GM12865 (cell line): ENCODE measurements around the gene XAGE3.

Experiments used
- DNase-seq: peaks from one replicate; pipeline ENCODE4 v3.0.0; 2010; ENCODE audit warnings: low read depth
- H3K4me3 ChIP-seq: 2 replicates; pipeline ENCODE4 v1.5.1; 2011; ENCODE audit warnings: mild to moderate bottlenecking, low read depth, low read length, control low read depth
- CTCF ChIP-seq: IDR thresholded peaks from 2 replicates; pipeline ENCODE4 v1.5.1; 2011; ENCODE audit warnings: low read length, control low read depth, low read depth, inconsistent platforms; ENCODE audit not compliant: insufficient read depth; ENCODE audit errors: missing control alignments

Gene XAGE3

GRCh38 chrX:52830551-52830950 is 37.3 kb downstream of the XAGE3 start:
- no peak for DNase-seq
- no peak overlapping the region for H3K4me3 ChIP-seq
- no peak for TF ChIP-seq CTCF

- TF ChIP-seq CTCF, result no peak
- DNase-seq, result no peak
- H3K4me3 ChIP-seq, result no peak overlapping the region
These were observed 43.3 kb downstream of the XAGE3 start for GRCh38 chrX:52824608-52825007.

GRCh38 chrX:52821079-52821760 is 46.7 kb downstream of the XAGE3 start:
- no peak overlapping the region for H3K4me3 ChIP-seq
- no peak for TF ChIP-seq CTCF
- no peak for DNase-seq

GRCh38 chrX:52819788-52820187 is 48.1 kb downstream of the XAGE3 start:
- H3K4me3 ChIP-seq, result no peak overlapping the region
- no peak for DNase-seq
- TF ChIP-seq CTCF, result no peak
